Measurements from ENCODE around the gene C2CD3.

GRCh38 chr11:73976451-73977151 lies 194.2 kb downstream of the C2CD3 start:
- TF ChIP-seq CTCF (IDR thresholded peaks at IDR 0.05; ENCODE audit: insufficient read depth, low read depth, low read length) (no peak), EZH2 (IDR thresholded peaks at IDR 0.05; ENCODE audit: insufficient read depth, low read length) (no peak)

All from astrocyte (in vitro differentiated cells and primary cell).